Left cardiac atrium (tissue), 2 donors: Measurements from ENCODE around the gene ARHGEF2. TPM values are rescaled to one million over a fixed set of nuclear protein-coding genes. Genes with fewer than 3 reads are reported as not detected.

Experiments
- microRNA-seq, 2 donors: library from miRNA; unstranded; fragments of <30 nt; microRNA quantifications; one replicate each; pipeline ENCODE4 v1.2.0, GENCODE V29; 2020
- total RNA-seq, 2 donors: library from RNA; stranded (reverse); fragmentation: NEBNext Ultra II Directional; extraction: Animal tissue kit (Norgen Biotek cat#: 25700); gene quantifications; one replicate each; pipeline ENCODE4 v1.2.1, GENCODE V29; 2021
- donor health status: DM: no; HTN: yes; CAD: no; lungs with severe emphysema.
- donor health status: DM: yes; HTN: yes; CAD: no.

The ARHGEF2 gene
- total RNA-seq, 2 donors from 2014 or later, result 63.4 to 70.8 TPM

Small RNAs within 50 kb of the gene (microRNA-seq; reads per million reads assigned to microRNA genes)
- 0 to 0.20 reads per million in 2 donors for gene MIR6738

Other genes starting within 250 kb of the ARHGEF2 start
- gene GON4L, start 121.3 kb downstream of the ARHGEF2 start, total RNA-seq, result 10 to 100 TPM; 22.2 to 28.4 TPM
- 10 to 100 TPM in 1 of 2 donors, 1 to 10 TPM in 1; 9.9 to 16.5 TPM for gene SYT11, start 119.0 kb downstream of the ARHGEF2 start, total RNA-seq
- gene RIT1, start 67.2 kb downstream of the ARHGEF2 start, total RNA-seq, result 10 to 100 TPM; 23.1 to 26.1 TPM
- gene KHDC4, start 44.1 kb downstream of the ARHGEF2 start, total RNA-seq, result 10 to 100 TPM; 21.0 to 27.8 TPM
- not detected for gene RXFP4, start 36.9 kb downstream of the ARHGEF2 start, total RNA-seq
- gene SSR2, start 42.4 kb upstream of the ARHGEF2 start, total RNA-seq, result 100 to 1,000 TPM; 101 to 127 TPM
- 10 to 100 TPM; 23.6 to 27.2 TPM for gene UBQLN4, start 75.3 kb upstream of the ARHGEF2 start, total RNA-seq
- gene LAMTOR2, start 76.2 kb upstream of the ARHGEF2 start, total RNA-seq, result 10 to 100 TPM; 48.9 to 54.4 TPM
- not detected for gene RAB25, start 82.6 kb upstream of the ARHGEF2 start, total RNA-seq
- under 1 TPM; 0.15 to 0.42 TPM for gene MEX3A, start 103.9 kb upstream of the ARHGEF2 start, total RNA-seq
- 100 to 1,000 TPM; 264 to 384 TPM for gene LMNA, start 136.2 kb upstream of the ARHGEF2 start, total RNA-seq
- 1 to 10 TPM; 2.7 to 3.8 TPM for gene SEMA4A, start 175.0 kb upstream of the ARHGEF2 start, total RNA-seq
- gene SLC25A44, start 215.6 kb upstream of the ARHGEF2 start, total RNA-seq, result 10 to 100 TPM; 16.0 to 23.1 TPM
- gene PMF1, start 234.5 kb upstream of the ARHGEF2 start, total RNA-seq, result 10 to 100 TPM; 47.4 to 62.8 TPM